GM12864 (cell line): Measurements from ENCODE around the gene NRSN2.

Source experiments
- DNase-seq: peaks from one replicate; pipeline ENCODE4 v3.0.0-alpha.2; 2011; ENCODE audit warnings: low read depth
- H3K4me3 ChIP-seq: 2 replicates; pipeline ENCODE4 v1.5.1; 2011; ENCODE audit warnings: mild to moderate bottlenecking, low read depth, low read length, control low read depth
- TF ChIP-seq, protein P1 (sequence below): IDR thresholded peaks from 2 replicates; pipeline ENCODE4 v1.5.1; 2011; ENCODE audit warnings: low read depth, mild to moderate bottlenecking, moderate library complexity, low read length, control low read depth, inconsistent platforms; ENCODE audit errors: missing control alignments

Gene NRSN2

GRCh38 chr20:402898-403581 is 56.1 kb downstream of the NRSN2 start:
- no peak overlapping the region for H3K4me3 ChIP-seq
- TF ChIP-seq, protein P1, sequence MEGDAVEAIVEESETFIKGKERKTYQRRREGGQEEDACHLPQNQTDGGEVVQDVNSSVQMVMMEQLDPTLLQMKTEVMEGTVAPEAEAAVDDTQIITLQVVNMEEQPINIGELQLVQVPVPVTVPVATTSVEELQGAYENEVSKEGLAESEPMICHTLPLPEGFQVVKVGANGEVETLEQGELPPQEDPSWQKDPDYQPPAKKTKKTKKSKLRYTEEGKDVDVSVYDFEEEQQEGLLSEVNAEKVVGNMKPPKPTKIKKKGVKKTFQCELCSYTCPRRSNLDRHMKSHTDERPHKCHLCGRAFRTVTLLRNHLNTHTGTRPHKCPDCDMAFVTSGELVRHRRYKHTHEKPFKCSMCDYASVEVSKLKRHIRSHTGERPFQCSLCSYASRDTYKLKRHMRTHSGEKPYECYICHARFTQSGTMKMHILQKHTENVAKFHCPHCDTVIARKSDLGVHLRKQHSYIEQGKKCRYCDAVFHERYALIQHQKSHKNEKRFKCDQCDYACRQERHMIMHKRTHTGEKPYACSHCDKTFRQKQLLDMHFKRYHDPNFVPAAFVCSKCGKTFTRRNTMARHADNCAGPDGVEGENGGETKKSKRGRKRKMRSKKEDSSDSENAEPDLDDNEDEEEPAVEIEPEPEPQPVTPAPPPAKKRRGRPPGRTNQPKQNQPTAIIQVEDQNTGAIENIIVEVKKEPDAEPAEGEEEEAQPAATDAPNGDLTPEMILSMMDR: no peak
- no peak for DNase-seq

GRCh38 chr20:403582-403957 is 56.7 kb downstream of the NRSN2 start:
- TF ChIP-seq, protein P1: no peak
- H3K4me3 ChIP-seq: no peak overlapping the region
- no peak for DNase-seq

DNA sequence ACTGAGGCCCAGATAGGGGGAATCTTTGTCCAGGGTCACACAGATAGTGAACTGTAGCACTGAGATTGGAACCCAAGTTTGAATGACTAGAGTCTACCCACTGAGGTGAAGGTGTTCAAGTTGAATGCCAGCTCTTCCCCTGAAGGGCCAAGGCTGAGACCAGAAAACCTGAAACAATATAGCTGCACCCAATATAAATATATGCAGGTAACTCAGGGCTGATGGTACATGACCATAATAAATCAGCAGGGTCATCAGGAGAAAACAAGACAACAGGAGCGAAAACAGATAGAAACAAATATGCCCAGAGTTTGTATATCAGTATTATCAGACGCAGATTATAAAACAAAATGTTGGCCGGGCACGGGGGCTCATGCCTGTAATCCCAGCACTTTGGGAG is 57.2 kb downstream of the NRSN2 start:
- H3K4me3 ChIP-seq: no peak overlapping the region
- no peak for DNase-seq
- TF ChIP-seq, protein P1: no peak
